Kidney (tissue), 14 donors: Measurements from ENCODE around the gene RNF213. TPM values are rescaled to one million over a fixed set of nuclear protein-coding genes. Genes with fewer than 3 reads are reported as not detected.

Experiments
- DNase-seq, 5 donors: peaks; one replicate each; pipeline ENCODE4 v3.0.0-alpha.2; 2013 to 2020
- FAIRE-seq: peaks from 2 replicates; lab custom pipeline; 2012; peaks lifted over from hg19 to GRCh38; lab: Jason Lieb, UNC
- H3K27ac ChIP-seq, 2 donors: one replicate each; pipeline ENCODE4 v1.7.0; 2013; ENCODE audit warnings: low read depth in 2 of 2, low read length in 2 of 2, inconsistent platforms in 1 of 2
- H3K27me3 ChIP-seq: one replicate; pipeline ENCODE4 v1.7.1; 2013; ENCODE audit warnings: low read length, inconsistent platforms; ENCODE audit not compliant: control insufficient read depth, insufficient read depth
- H3K36me3 ChIP-seq, 3 donors: one replicate each; pipeline versions ENCODE4 v1.7.0 to v1.7.1; 2013; ENCODE audit warnings: low read length in 3 of 3, control low read depth in 1 of 3, inconsistent platforms in 1 of 3; ENCODE audit not compliant: insufficient read depth in 3 of 3, control insufficient read depth in 2 of 3
- H3K4me1 ChIP-seq, 3 donors: one replicate each; pipeline versions ENCODE4 v1.7.0 to v1.7.1; 2013; ENCODE audit warnings: low read length in 3 of 3, inconsistent platforms in 1 of 3, low read depth in 1 of 3; ENCODE audit not compliant: control insufficient read depth in 2 of 3, insufficient read depth in 2 of 3
- H3K4me3 ChIP-seq, 3 donors: one replicate each; pipeline versions ENCODE4 v1.7.0 to v1.8.1; 2013; ENCODE audit warnings: low read length in 3 of 3, control low read depth in 1 of 3, inconsistent platforms in 1 of 3
- H3K9ac ChIP-seq, 3 donors: one replicate each; pipeline versions ENCODE4 v1.7.0 to v1.7.1; 2013; ENCODE audit warnings: low read length in 3 of 3, control low read depth in 1 of 3, inconsistent platforms in 1 of 3
- H3K9me3 ChIP-seq, 3 donors: one replicate each; pipeline versions ENCODE4 v1.7.0 to v1.7.1; 2013; ENCODE audit warnings: low read length in 3 of 3, control low read depth in 1 of 3, inconsistent platforms in 1 of 3; ENCODE audit not compliant: control insufficient read depth in 2 of 3, insufficient read depth in 1 of 3
- intact Hi-C: fragments of 100-400 bp; cut with DNase I; formaldehyde crosslinking; loops from one replicate; pipeline ENCODE4 v1.11.1; 2022
- polyA plus RNA-seq: library from polyadenylated mRNA; stranded (reverse); fragments of 350-450 nt; fragmentation: Illumina TruSeq; extraction: RNeasy Lipid Tissue Mini Kit (QIAGEN cat#74804); gene quantifications from one replicate; pipeline ENCODE4 v1.2.3, GENCODE V29; 2014; ENCODE audit warnings: low read depth, low replicate concordance; ENCODE audit not compliant: insufficient read depth
- total RNA-seq: library from RNA; stranded (reverse); fragmentation: NEBNext Ultra II Directional; extraction: Animal tissue kit (Norgen Biotek cat#: 25700); gene quantifications from one replicate; pipeline ENCODE4 v1.2.1, GENCODE V29; 2021
- TF ChIP-seq, protein P1 (sequence below): IDR thresholded peaks from 3 replicates; pipeline ENCODE4 v1.5.1; 2012; ENCODE audit warnings: mild to moderate bottlenecking, moderate library complexity, borderline replicate concordance; ENCODE audit not compliant: insufficient read depth; ENCODE audit errors: extremely low read depth
- donor health status: control.
- donor health status: control.
- donor health status: control.
- donor health status: control.
- donor health status: control.
- donor health status: DM: yes; HTN: yes; CAD: no.
- donor health status: Normal renal cell carcinoma (clear cell type).

Gene RNF213
- total and polyA plus RNA-seq, 2 donors from 2014 or later = 43.4 to 276 TPM

DNA sequence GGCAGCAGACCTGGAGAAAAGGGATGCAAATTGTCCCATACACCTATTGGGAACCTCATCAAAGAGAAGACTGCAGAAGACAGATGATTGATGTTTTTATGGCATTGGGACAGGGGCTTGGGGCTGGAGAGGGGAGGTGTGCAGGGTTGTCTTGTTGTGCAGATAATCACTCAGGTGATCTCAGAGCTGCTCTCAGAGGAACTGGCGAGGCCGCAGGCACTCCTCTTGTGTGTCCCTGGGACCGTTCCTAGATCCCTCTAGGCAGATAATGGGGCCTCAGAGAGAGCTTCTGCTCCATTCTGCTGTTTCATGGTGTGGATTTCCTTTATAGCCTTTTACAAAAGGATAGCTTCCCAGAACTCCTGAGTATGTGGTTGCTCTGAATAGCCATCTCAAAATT, 1.6 kb downstream of the RNF213 start:
- peaks cover 0 to 31% (median 22%) of the 10 kb centered on the region in 3 donors for H3K4me1 ChIP-seq
- no peak for FAIRE-seq
- no peak for DNase-seq
- peak overlapping the region in 1 of 3 donors; percentile 81 for H3K9ac ChIP-seq
- H3K27ac ChIP-seq = peak overlapping the region; percentile 88 to 97
- H3K36me3 ChIP-seq = peaks cover 0 to 2% (median 0%) of the 10 kb centered on the region in 3 donors
- no peaks in the 10 kb centered on the region for H3K9me3 ChIP-seq
- intact Hi-C loops = no loop called here
- TF ChIP-seq, protein P1, sequence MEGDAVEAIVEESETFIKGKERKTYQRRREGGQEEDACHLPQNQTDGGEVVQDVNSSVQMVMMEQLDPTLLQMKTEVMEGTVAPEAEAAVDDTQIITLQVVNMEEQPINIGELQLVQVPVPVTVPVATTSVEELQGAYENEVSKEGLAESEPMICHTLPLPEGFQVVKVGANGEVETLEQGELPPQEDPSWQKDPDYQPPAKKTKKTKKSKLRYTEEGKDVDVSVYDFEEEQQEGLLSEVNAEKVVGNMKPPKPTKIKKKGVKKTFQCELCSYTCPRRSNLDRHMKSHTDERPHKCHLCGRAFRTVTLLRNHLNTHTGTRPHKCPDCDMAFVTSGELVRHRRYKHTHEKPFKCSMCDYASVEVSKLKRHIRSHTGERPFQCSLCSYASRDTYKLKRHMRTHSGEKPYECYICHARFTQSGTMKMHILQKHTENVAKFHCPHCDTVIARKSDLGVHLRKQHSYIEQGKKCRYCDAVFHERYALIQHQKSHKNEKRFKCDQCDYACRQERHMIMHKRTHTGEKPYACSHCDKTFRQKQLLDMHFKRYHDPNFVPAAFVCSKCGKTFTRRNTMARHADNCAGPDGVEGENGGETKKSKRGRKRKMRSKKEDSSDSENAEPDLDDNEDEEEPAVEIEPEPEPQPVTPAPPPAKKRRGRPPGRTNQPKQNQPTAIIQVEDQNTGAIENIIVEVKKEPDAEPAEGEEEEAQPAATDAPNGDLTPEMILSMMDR = no peak
- H3K4me3 ChIP-seq = peak overlapping the region in 1 of 3 donors; percentile 88
- H3K27me3 ChIP-seq = no peaks in the 10 kb centered on the region

DNA sequence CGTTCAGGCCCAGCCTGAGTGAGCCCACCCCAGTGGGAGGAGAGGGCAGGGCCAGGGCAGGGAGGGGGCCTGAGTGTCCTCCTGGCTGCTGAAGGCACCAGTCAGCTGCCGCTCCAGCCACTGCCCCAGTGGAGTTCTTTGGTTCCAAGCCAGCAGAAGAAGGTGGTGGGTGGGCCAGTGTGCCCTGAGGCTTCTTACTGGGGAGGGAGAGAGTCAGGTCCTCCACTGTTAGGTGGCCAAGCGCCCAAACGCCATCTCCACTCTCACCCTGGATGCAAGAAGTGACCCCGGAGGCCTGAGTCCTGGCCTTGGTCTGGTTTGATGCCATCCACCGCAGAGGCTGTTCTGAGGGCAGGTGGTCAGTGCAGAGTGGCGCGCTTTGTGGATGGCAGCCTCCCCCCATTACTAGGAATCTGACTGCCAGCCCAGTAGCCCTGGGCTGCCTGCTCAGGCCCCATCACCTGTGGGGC, 2.2 kb downstream of the RNF213 start:
- Histone ChIP-seq H3K36me3 (peaks cover 0 to 2% (median 0%) of the 10 kb centered on the region in 3 donors), H3K27me3 (no peaks in the 10 kb centered on the region), H3K9ac (peak overlapping the region in 2 of 3 donors; percentile 26 to 29), H3K27ac (peak overlapping the region; percentile 81 to 88), H3K4me3 (peak overlapping the region in 1 of 3 donors; percentile 88), H3K4me1 (peaks cover 0 to 31% (median 22%) of the 10 kb centered on the region in 3 donors), H3K9me3 (no peaks in the 10 kb centered on the region)
- DNase-seq (no peak), FAIRE-seq (no peak)
- intact Hi-C loops = no loop called here
- TF ChIP-seq, protein P1 = no peak

DNA sequence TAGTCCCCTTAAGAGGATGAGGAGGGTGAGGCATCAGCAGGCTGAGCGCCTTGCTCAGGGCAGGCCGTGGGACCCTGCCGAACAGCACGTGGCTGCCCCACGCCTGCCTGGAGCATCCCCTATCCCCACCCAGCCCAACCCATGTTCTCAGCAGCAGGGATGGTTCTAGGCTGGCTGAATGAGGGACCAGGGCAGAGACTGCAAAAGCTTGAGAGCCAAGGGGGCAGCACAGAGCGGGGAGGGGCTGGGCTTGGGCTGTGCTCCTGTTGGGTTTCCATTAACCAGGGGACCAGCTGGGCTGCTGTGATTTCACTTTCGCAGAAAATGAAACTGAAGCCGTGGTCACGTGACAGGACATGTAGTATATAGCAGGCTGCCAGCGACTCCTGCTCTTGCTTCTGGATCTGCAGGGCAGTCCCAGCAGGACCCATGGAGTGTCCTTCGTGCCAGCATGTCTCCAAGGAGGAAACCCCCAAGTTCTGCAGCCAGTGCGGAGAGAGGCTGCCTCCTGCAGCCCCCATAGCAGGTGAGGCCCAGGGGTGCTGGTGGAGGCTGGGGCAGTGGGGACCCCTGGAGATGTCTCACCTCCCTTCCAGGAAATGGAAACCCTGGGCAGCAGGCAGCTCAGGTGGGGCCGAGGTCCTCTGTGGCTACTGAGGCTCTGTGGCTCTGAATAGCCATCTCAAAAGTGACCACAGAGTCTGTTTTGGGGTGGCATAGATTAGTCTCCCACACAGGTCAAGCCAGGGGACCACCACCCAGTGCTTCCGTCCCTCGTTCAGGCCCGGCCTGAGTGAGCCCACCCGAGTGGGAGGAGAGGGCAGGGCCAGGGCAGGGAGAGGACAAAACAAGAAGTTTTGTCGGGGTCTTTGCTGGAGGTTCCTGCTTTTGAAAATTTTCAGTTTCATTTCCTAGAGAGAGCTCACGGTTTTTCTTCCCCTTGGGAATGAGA, 2.9 kb downstream of the RNF213 start:
- Histone ChIP-seq H3K9ac (peak overlapping the region; percentile 15 to 78 (median 72)), H3K27me3 (no peaks in the 10 kb centered on the region), H3K4me3 (peak overlapping the region; percentile 33 to 88 (median 82)), H3K27ac (peak overlapping the region; percentile 81 to 88), H3K36me3 (peaks cover 0 to 7% (median 2%) of the 10 kb centered on the region in 3 donors), H3K9me3 (no peaks in the 10 kb centered on the region), H3K4me1 (peaks cover 0 to 31% (median 22%) of the 10 kb centered on the region in 3 donors)
- peak; percentile 35 for FAIRE-seq
- DNase-seq = peak; percentile 93 to 97 (median 96)
- TF ChIP-seq, protein P1 = no peak
- intact Hi-C loops = no loop called here
